Loucy (cell line): ENCODE measurements around the gene TUT1.

Experiments used
- EZH2phosphoT487 ChIP-seq: fragments of 200-600 bp; IDR thresholded peaks from 2 replicates; pipeline ENCODE4 v1.6.1; 2018; ENCODE audit warnings: antibody characterized with exemption, mild to moderate bottlenecking, moderate library complexity, borderline replicate concordance
- TF ChIP-seq, protein P1 (sequence below): fragments of 200-600 bp; sonication (generic); conservative IDR thresholded peaks from 2 replicates; pipeline ENCODE4 v1.5.1; 2014; ENCODE audit warnings: mild to moderate bottlenecking, antibody characterized with exemption, low read length

DNA sequence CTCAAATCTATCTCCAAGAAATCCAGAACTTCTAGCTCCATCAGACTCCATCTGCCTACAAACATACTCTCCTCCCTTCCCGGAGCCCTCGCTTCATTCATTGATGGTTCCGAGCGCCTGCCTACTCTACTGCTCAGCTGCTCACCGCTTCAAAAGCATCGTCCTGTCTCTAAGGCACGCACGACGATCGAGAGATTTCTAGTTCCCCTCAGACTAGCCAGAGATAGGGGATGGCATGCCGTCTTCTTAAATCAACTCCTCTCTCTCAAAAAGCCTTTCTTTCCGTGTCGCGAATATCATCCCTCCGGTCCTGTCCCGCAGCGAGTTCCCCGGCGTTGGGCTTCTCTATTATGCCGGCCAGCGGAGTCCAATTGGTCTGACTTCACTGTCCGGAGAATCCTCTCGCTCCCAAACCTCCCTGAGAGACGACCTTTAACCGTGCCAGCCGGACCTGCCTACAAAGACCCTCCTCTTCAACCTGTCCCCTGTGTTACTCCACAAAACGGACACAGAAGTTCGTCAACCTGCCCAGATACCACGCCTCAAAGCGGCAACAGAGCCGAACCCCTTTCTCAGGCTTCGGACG, 18.2 kb downstream of the TUT1 start:
- TF ChIP-seq, protein P1, sequence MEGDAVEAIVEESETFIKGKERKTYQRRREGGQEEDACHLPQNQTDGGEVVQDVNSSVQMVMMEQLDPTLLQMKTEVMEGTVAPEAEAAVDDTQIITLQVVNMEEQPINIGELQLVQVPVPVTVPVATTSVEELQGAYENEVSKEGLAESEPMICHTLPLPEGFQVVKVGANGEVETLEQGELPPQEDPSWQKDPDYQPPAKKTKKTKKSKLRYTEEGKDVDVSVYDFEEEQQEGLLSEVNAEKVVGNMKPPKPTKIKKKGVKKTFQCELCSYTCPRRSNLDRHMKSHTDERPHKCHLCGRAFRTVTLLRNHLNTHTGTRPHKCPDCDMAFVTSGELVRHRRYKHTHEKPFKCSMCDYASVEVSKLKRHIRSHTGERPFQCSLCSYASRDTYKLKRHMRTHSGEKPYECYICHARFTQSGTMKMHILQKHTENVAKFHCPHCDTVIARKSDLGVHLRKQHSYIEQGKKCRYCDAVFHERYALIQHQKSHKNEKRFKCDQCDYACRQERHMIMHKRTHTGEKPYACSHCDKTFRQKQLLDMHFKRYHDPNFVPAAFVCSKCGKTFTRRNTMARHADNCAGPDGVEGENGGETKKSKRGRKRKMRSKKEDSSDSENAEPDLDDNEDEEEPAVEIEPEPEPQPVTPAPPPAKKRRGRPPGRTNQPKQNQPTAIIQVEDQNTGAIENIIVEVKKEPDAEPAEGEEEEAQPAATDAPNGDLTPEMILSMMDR = no peak
- TF ChIP-seq EZH2phosphoT487 = no peak
